Rectal smooth muscle tissue (tissue), 1 donor: ENCODE data around the gene AQP11.
A peak's percentile ranks its signal among the peaks of the same experiment; 100 is the strongest.
"Not testable (repeated sequence)": the region's sequence is repeated elsewhere in the genome, so short reads cannot be mapped to it uniquely, and the experiment has no call there.

Experiments used
- H3K27ac ChIP-seq: one replicate; pipeline ENCODE4 v1.7.0; 2013; ENCODE audit warnings: low read depth, low read length, inconsistent platforms
- H3K27me3 ChIP-seq: one replicate; pipeline ENCODE4 v1.7.0; 2013; ENCODE audit warnings: low read length; ENCODE audit not compliant: control insufficient read depth, insufficient read depth
- H3K36me3 ChIP-seq: one replicate; pipeline ENCODE4 v1.7.0; 2013; ENCODE audit warnings: low read length; ENCODE audit not compliant: control insufficient read depth, insufficient read depth
- H3K4me1 ChIP-seq: one replicate; pipeline ENCODE4 v1.7.0; 2013; ENCODE audit warnings: low read length; ENCODE audit not compliant: control insufficient read depth, insufficient read depth
- H3K4me3 ChIP-seq: one replicate; pipeline ENCODE4 v1.7.0; 2013; ENCODE audit warnings: low read length
- H3K9ac ChIP-seq: one replicate; pipeline ENCODE4 v1.7.0; 2013; ENCODE audit warnings: low read length

AQP11 gene

GRCh38 chr11:77602381-77603088 is 12.8 kb downstream of the AQP11 start:
- Histone ChIP-seq H3K9ac (no peak overlapping the region), H3K27me3 (no peaks in the 10 kb centered on the region), H3K4me3 (no peak overlapping the region), H3K4me1 (no peaks in the 10 kb centered on the region), H3K36me3 (no peaks in the 10 kb centered on the region), H3K27ac (no peak overlapping the region)

- Histone ChIP-seq H3K9ac (no peak overlapping the region), H3K4me3 (no peak overlapping the region), H3K27ac (no peak overlapping the region), H3K4me1 (no peaks in the 10 kb centered on the region), H3K27me3 (no peaks in the 10 kb centered on the region), H3K36me3 (peaks cover under 1% of the 10 kb centered on the region)
Observed at GRCh38 chr11:77604281-77604680, 14.5 kb downstream of the AQP11 start.

GRCh38 chr11:77609234-77609633 is 19.5 kb downstream of the AQP11 start:
- H3K36me3 ChIP-seq: peaks cover 10% of the 10 kb centered on the region
- no peak overlapping the region for H3K27ac ChIP-seq
- H3K9ac ChIP-seq: no peak overlapping the region
- H3K4me3 ChIP-seq: no peak overlapping the region
- no peaks in the 10 kb centered on the region for H3K27me3 ChIP-seq
- H3K4me1 ChIP-seq: no peaks in the 10 kb centered on the region

GRCh38 chr11:77611921-77612320 is 22.2 kb downstream of the AQP11 start:
- Histone ChIP-seq H3K9ac (no peak overlapping the region), H3K4me3 (no peak overlapping the region), H3K36me3 (peaks cover 17% of the 10 kb centered on the region), H3K27me3 (no peaks in the 10 kb centered on the region), H3K4me1 (no peaks in the 10 kb centered on the region), H3K27ac (no peak overlapping the region)

- Histone ChIP-seq H3K27me3 (no peaks in the 10 kb centered on the region), H3K36me3 (peaks cover 10% of the 10 kb centered on the region), H3K27ac (no peak overlapping the region), H3K4me1 (no peaks in the 10 kb centered on the region), H3K4me3 (no peak overlapping the region), H3K9ac (no peak overlapping the region)
Observed at GRCh38 chr11:77617892-77618291, 28.1 kb downstream of the AQP11 start.

- Histone ChIP-seq H3K36me3 (peaks cover 12% of the 10 kb centered on the region), H3K4me3 (no peak overlapping the region), H3K4me1 (no peaks in the 10 kb centered on the region), H3K27ac (no peak overlapping the region), H3K9ac (no peak overlapping the region), H3K27me3 (no peaks in the 10 kb centered on the region)
Observed at GRCh38 chr11:77619576-77620198, 29.9 kb downstream of the AQP11 start.

- Histone ChIP-seq H3K4me3 (no peak overlapping the region), H3K36me3 (no peaks in the 10 kb centered on the region), H3K4me1 (no peaks in the 10 kb centered on the region), H3K9ac (no peak overlapping the region), H3K27ac (no peak overlapping the region), H3K27me3 (no peaks in the 10 kb centered on the region)
Observed at GRCh38 chr11:77630157-77630710, 40.5 kb downstream of the AQP11 start.

GRCh38 chr11:77633926-77634325 is 44.2 kb downstream of the AQP11 start:
- H3K4me3 ChIP-seq, H3K36me3 ChIP-seq, H3K27ac ChIP-seq, H3K4me1 ChIP-seq, H3K27me3 ChIP-seq, H3K9ac ChIP-seq: not testable (repeated sequence)

GRCh38 chr11:77636731-77637344 is 47.1 kb downstream of the AQP11 start:
- Histone ChIP-seq H3K4me1 (peaks cover 6% of the 10 kb centered on the region), H3K27ac (no peak overlapping the region), H3K9ac (peak overlapping the region; percentile 22), H3K27me3 (no peaks in the 10 kb centered on the region), H3K4me3 (peak overlapping the region; percentile 96), H3K36me3 (no peaks in the 10 kb centered on the region)

- H3K27ac ChIP-seq: peak within 1 kb of the TSS; percentile 90
- H3K4me1 ChIP-seq: peaks cover 6% of the 10 kb centered on the region
- H3K27me3 ChIP-seq: no peaks in the 10 kb centered on the region
- peak within 1 kb of the TSS; percentile 25 for H3K9ac ChIP-seq
- H3K4me3 ChIP-seq: peak within 1 kb of the TSS; percentile 96
- no peaks in the 10 kb centered on the region for H3K36me3 ChIP-seq
Observed at GRCh38 chr11:77637345-77638165, 47.8 kb downstream of the AQP11 start, which contains the start of gene CLNS1A. Gene CLNS1A (minus strand): TSS chr11:77637794. CDS start chr11:77637714, 80 bp downstream.

- Histone ChIP-seq H3K27me3 (no peaks in the 10 kb centered on the region), H3K36me3 (no peaks in the 10 kb centered on the region), H3K9ac (no peak overlapping the region), H3K27ac (no peak overlapping the region), H3K4me1 (no peaks in the 10 kb centered on the region), H3K4me3 (no peak overlapping the region)
Observed at GRCh38 chr11:77642228-77642627, 52.5 kb downstream of the AQP11 start.

- H3K9ac ChIP-seq: no peak overlapping the region
- no peak overlapping the region for H3K27ac ChIP-seq
- H3K27me3 ChIP-seq: no peaks in the 10 kb centered on the region
- no peaks in the 10 kb centered on the region for H3K36me3 ChIP-seq
- no peak overlapping the region for H3K4me3 ChIP-seq
- no peaks in the 10 kb centered on the region for H3K4me1 ChIP-seq
Observed at GRCh38 chr11:77644887-77645286, 55.1 kb downstream of the AQP11 start.
